K562 (cell line): ENCODE results near the gene TMEM205. TPM values are rescaled to one million over a fixed set of nuclear protein-coding genes. Genes with fewer than 3 reads are reported as not detected.

Experiments
- ASH1L ChIP-seq: fragments of 450-650 bp; IDR thresholded peaks from 2 replicates; pipeline ENCODE4 v1.6.1; 2018; ENCODE audit warnings: borderline replicate concordance, mild to moderate bottlenecking, low read depth; ENCODE audit not compliant: partially characterized antibody
- BHLHE40 ChIP-seq: IDR thresholded peaks from 2 replicates; pipeline ENCODE4 v1.6.1; 2011; ENCODE audit warnings: low read length, improper control_type of control experiment
- BRCA1 ChIP-seq, 2 experiments: fragments of 450-650 bp in 1 of 2; sonication (generic) in 1 of 2; formaldehyde crosslinking in 1 of 2; IDR thresholded peaks; 2 replicates each; pipeline versions ENCODE4 v1.5.0 to v1.6.1; 2017 to 2020; ENCODE audit warnings: mild to moderate bottlenecking in 1 of 2, missing genetic modification reagents in 1 of 2
- CBX1 ChIP-seq: sonication (generic); IDR thresholded peaks from 2 replicates; pipeline ENCODE4 v1.6.1; 2016; ENCODE audit warnings: antibody characterized with exemption, low read depth, mild to moderate bottlenecking
- CTBP1 ChIP-seq: fragments of 450-650 bp; IDR thresholded peaks from 2 replicates; pipeline ENCODE4 v1.6.1; 2016; ENCODE audit warnings: borderline replicate concordance
- DIDO1 ChIP-seq: fragments of 450-650 bp; IDR thresholded peaks from 2 replicates; pipeline ENCODE4 v1.6.1; 2016; ENCODE audit warnings: low read depth, missing biosample characterization, missing genetic modification characterization
- FOSL1 ChIP-seq: fragments of 200-800 bp; sonication (Bioruptor generic); conservative IDR thresholded peaks from 2 replicates; pipeline ENCODE4 v1.6.1; 2016; ENCODE audit warnings: missing genetic modification characterization, missing compliant biosample characterization
- FOXA3 ChIP-seq, 2 experiments: fragments of 450-650 bp in 1 of 2; sonication (generic) in 1 of 2; formaldehyde crosslinking; IDR thresholded peaks in 1 of 2; conservative IDR thresholded peaks in 1 of 2; 2 replicates each; pipeline versions ENCODE4 v1.4.0 to v1.8.0; 2020 to 2022; ENCODE audit warnings: mild to moderate bottlenecking in 2 of 2, missing genetic modification reagents in 1 of 2
- KLF13 ChIP-seq: fragments of 450-650 bp; IDR thresholded peaks from 2 replicates; pipeline ENCODE4 v1.6.1; 2016; ENCODE audit warnings: missing genetic modification characterization, low read depth, mild to moderate bottlenecking, missing compliant biosample characterization, moderate library complexity, borderline replicate concordance
- MBD2 ChIP-seq: sonication (generic); IDR thresholded peaks from 2 replicates; pipeline ENCODE4 v1.6.1; 2016; ENCODE audit warnings: low read depth, borderline replicate concordance
- OTX1 ChIP-seq: fragments of 450-650 bp; formaldehyde crosslinking; IDR thresholded peaks from 2 replicates; pipeline ENCODE4 v1.4.0; 2022; ENCODE audit warnings: mild to moderate bottlenecking
- SMAD4 ChIP-seq: fragments of 250-450 bp; sonication (Bioruptor Pico); conservative IDR thresholded peaks from 2 replicates; pipeline ENCODE4 v1.8.0; 2021; ENCODE audit warnings: inconsistent platforms, mild to moderate bottlenecking, moderate library complexity
- SOX6 ChIP-seq: fragments of 450-650 bp; IDR thresholded peaks from 2 replicates; pipeline ENCODE4 v1.6.1; 2014; ENCODE audit warnings: mild to moderate bottlenecking
- TCFL5 ChIP-seq: fragments of 250-450 bp; sonication (Bioruptor Pico); conservative IDR thresholded peaks from 2 replicates; pipeline ENCODE4 v1.6.1; 2021; ENCODE audit warnings: mild to moderate bottlenecking, moderate library complexity, matching md5 sums
- THRA ChIP-seq: fragments of 450-650 bp; IDR thresholded peaks from 2 replicates; pipeline ENCODE4 v1.6.1; 2017; ENCODE audit warnings: mild to moderate bottlenecking, moderate library complexity
- ZBTB7A ChIP-seq: IDR thresholded peaks from 2 replicates; pipeline ENCODE4 v1.6.1; 2011; ENCODE audit warnings: low read depth, mild to moderate bottlenecking, low read length, moderate library complexity, borderline replicate concordance; ENCODE audit not compliant: control insufficient read depth
- ZNF121 ChIP-seq: sonication (generic); formaldehyde crosslinking; conservative IDR thresholded peaks from 2 replicates; pipeline ENCODE4 v1.8.0; 2022; ENCODE audit warnings: missing genetic modification reagents
- ZNF347 ChIP-seq: fragments of 450-650 bp; formaldehyde crosslinking; IDR thresholded peaks from 2 replicates; pipeline ENCODE4 v1.4.0; 2020; ENCODE audit warnings: low read depth, mild to moderate bottlenecking, moderate library complexity
- polyA plus RNA-seq, 8 experiments: library from polyadenylated mRNA; depleted of rRNA in 4 of 8; stranded (reverse) in 5 of 8; unstranded in 3 of 8; fragments of >200 nt; fragmentation: Nextera tagmentation in 2 of 8; fragmentation: Illumina TruSeq in 1 of 8; extraction: Ambion mirVana in 2 of 8; extraction: Trizol in 1 of 8; gene quantifications; 2 replicates each; pipeline versions ENCODE4 v1.2.1 to v1.2.3, GENCODE V29; 2011 to 2014; ENCODE audit warnings: inconsistent platforms in 1 of 8, missing spikeins in 1 of 8
- total RNA-seq, 7 experiments: library from RNA; depleted of rRNA in 6 of 7; stranded (reverse); fragments of >200 nt in 6 of 7; fragmentation: Illumina TruSeq in 2 of 7; extraction: Trizol in 2 of 7; gene quantifications; 2 replicates each; pipeline versions ENCODE4 v1.2.1 to v1.2.3, GENCODE V29; 2011 to 2021; ENCODE audit warnings: low replicate concordance in 1 of 7
- TF ChIP-seq, protein P1 (sequence below), 2 experiments: fragments of 450-650 bp; conservative IDR thresholded peaks; 2 replicates each; pipeline ENCODE4 v1.6.1; 2017; ENCODE audit warnings: mild to moderate bottlenecking in 2 of 2, moderate library complexity in 2 of 2
- TF ChIP-seq, protein P2 (sequence below): fragments of 200-800 bp; sonication (Bioruptor generic); IDR thresholded peaks from 2 replicates; pipeline ENCODE4 v1.6.1; 2017; ENCODE audit warnings: missing genetic modification characterization, missing compliant biosample characterization

TMEM205 gene
- total and polyA plus RNA-seq, 9 of the 15 experiments (the other 6 are each of a cell fraction or from before 2014, with no cell fraction given) = 21.3 to 81.5 (median 44.1) TPM

- peak; percentile 91 for TF ChIP-seq FOSL1 (tag)
- no peak for TF ChIP-seq CBX1
- no peak for TF ChIP-seq ZNF121 (CRISPR knock-in tag)
- peak in 1 of 2 experiments; percentile 55; a peak in 1 of 4 replicates for TF ChIP-seq FOXA3 (CRISPR knock-in tag; conservative IDR thresholded peaks at IDR 0.05 in 1 of 2, IDR thresholded peaks at IDR 0.05 in 1 of 2)
- TF ChIP-seq THRA = no peak
- TF ChIP-seq ASH1L = peak; percentile 90
- TF ChIP-seq SOX6 = no peak
- peak; percentile 94 for TF ChIP-seq MBD2
- no peak for TF ChIP-seq BRCA1 (IDR thresholded peaks at IDR 0.05)
- no peak for TF ChIP-seq BRCA1 (CRISPR knock-in tag; IDR thresholded peaks at IDR 0.05)
- TF ChIP-seq DIDO1 (tag) = no peak
- TF ChIP-seq ZNF347 (CRISPR knock-in tag) = no peak
- TF ChIP-seq ZBTB7A = peak; percentile 83
- TF ChIP-seq BHLHE40 = 0 out of 2 replicates have a peak, but pooled peaks have one; percentile 10
- TF ChIP-seq, protein P1, sequence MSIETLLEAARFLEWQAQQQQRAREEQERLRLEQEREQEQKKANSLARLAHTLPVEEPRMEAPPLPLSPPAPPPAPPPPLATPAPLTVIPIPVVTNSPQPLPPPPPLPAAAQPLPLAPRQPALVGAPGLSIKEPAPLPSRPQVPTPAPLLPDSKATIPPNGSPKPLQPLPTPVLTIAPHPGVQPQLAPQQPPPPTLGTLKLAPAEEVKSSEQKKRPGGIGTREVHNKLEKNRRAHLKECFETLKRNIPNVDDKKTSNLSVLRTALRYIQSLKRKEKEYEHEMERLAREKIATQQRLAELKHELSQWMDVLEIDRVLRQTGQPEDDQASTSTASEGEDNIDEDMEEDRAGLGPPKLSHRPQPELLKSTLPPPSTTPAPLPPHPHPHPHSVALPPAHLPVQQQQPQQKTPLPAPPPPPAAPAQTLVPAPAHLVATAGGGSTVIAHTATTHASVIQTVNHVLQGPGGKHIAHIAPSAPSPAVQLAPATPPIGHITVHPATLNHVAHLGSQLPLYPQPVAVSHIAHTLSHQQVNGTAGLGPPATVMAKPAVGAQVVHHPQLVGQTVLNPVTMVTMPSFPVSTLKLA (conservative IDR thresholded peaks at IDR 0.05) = peak; percentile 52 to 62; a peak in 1 of 4 replicates
- TF ChIP-seq, protein P2, sequence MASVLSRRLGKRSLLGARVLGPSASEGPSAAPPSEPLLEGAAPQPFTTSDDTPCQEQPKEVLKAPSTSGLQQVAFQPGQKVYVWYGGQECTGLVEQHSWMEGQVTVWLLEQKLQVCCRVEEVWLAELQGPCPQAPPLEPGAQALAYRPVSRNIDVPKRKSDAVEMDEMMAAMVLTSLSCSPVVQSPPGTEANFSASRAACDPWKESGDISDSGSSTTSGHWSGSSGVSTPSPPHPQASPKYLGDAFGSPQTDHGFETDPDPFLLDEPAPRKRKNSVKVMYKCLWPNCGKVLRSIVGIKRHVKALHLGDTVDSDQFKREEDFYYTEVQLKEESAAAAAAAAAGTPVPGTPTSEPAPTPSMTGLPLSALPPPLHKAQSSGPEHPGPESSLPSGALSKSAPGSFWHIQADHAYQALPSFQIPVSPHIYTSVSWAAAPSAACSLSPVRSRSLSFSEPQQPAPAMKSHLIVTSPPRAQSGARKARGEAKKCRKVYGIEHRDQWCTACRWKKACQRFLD (CRISPR knock-in tag) = no peak
- TF ChIP-seq OTX1 = 0 out of 2 replicates have a peak, but pooled peaks have one; percentile 50
- TF ChIP-seq KLF13 (tag) = peak; percentile 67; the same call in 1 of the 2 replicates
- TF ChIP-seq CTBP1 = peak; percentile 74
- no peak for TF ChIP-seq TCFL5
- peak; percentile 35; the same call in 1 of the 2 replicates for TF ChIP-seq SMAD4
Measured at GRCh38 chr19:11346104-11346940, at the start of gene TMEM205, which contains the start of gene CCDC159 (continued).
